Epithelial cell of prostate (primary cell): Measurements from ENCODE around the gene NOC2L.
A peak's percentile ranks its signal among the peaks of the same experiment; 100 is the strongest.

ENCODE experiments used
- DNase-seq: peaks from one replicate; pipeline ENCODE4 v3.0.0-alpha.2; 2011; ENCODE audit warnings: low read depth, low spot score
- H3K27ac ChIP-seq: fragments of 450-650 bp; 2 replicates; pipeline ENCODE4 v1.5.1; 2017; ENCODE audit warnings: mild to moderate bottlenecking

Gene NOC2L

DNA sequence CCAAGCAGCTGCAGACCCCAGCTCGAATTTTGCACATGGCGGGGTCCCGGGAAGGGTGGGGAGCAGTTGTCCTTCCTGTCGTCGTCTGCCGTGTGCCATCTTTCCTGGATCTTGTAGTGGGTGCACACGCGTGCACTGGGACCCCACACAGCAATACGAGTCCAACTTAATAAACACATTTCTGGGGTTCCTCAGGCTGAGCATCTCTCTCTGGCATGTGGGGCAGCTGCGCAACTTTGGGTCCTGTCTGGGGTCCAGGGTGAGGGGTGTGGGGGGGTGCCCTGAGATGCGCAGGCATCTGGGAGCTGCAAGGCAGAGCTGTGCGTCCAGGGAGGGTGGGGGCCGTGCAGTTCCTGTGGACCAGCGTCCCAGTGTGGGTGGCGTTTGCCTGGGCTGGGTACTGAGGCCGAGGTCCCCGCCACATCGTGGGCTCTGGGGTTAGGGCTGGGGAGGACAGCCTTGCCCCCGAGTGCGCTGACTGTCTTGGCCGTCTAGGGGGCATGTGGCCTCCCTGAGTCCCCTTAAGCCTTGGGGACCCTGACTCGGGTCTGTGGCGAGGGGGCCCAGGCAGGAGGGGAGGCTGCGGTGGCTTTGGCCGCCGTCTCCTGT lies 6.6 kb upstream of the NOC2L start:
- H3K27ac ChIP-seq: peak overlapping the region; percentile 99
- no peak for DNase-seq

GRCh38 chr1:964691-965525 lies 5.9 kb upstream of the NOC2L start:
- DNase-seq: no peak
- H3K27ac ChIP-seq: no peak overlapping the region

DNA sequence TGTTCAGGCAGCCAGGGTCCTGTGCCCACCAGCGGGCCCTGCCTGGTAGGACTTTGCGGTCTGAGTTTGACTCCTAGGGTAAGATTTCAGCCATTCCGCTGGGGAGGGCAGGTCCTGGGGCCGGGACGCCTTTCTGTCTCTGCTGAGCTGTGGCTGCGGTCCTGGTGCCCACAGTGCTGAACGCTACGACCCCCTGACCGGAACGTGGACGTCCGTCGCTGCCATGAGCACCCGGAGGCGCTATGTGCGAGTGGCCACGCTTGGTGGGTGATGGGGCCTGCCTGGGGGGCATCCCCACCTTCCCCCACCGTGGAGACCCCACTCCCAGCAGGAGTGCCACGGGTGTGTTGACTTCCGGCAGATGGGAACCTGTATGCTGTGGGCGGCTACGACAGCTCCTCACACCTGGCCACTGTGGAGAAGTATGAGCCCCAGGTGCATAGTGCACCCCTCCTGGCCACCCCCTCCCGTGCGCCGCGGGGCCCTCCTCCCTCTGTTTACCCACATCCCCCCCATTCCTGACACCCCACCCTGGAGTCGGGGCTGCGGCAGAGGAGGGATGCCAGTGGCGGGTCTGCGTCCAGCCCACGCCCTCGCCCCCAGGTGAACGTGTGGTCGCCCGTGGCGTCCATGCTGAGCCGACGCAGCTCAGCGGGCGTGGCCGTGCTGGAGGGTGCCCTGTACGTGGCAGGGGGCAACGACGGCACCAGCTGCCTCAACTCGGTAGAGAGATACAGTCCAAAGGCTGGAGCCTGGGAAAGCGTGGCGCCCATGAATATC lies 4.9 kb upstream of the NOC2L start:
- no peak for DNase-seq
- no peak overlapping the region for H3K27ac ChIP-seq

- H3K27ac ChIP-seq: no peak overlapping the region
- no peak for DNase-seq
These were observed 4.2 kb upstream of the NOC2L start for GRCh38 chr1:963301-963651.

GRCh38 chr1:962381-963300 lies 3.6 kb upstream of the NOC2L start:
- no peak for DNase-seq

DNA sequence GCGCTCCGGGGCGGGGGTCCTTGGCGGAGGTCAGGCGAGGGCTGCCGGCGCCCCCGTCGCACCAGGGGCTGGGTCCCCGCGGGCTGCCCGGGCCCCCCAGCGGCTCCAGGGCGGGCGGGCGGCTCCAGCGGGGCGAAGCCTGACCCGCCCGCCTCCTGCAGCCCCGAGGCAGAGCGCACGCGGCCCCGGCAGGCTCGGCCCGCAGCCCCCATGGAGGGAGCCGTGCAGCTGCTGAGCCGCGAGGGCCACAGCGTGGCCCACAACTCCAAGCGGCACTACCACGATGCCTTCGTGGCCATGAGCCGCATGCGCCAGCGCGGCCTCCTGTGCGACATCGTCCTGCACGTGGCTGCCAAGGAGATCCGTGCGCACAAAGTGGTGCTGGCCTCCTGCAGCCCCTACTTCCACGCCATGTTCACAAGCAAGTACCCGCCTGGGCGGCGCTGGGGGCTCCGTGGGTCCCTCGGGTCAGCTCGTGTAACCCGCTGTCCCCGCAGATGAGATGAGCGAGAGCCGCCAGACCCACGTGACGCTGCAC lies 2.1 kb upstream of the NOC2L start:
- no peak overlapping the region for H3K27ac ChIP-seq
- DNase-seq: no peak

More at GRCh38 chr1:962381-963300, 3.6 kb upstream of the NOC2L start:
- H3K27ac ChIP-seq: no peak overlapping the region

DNA sequence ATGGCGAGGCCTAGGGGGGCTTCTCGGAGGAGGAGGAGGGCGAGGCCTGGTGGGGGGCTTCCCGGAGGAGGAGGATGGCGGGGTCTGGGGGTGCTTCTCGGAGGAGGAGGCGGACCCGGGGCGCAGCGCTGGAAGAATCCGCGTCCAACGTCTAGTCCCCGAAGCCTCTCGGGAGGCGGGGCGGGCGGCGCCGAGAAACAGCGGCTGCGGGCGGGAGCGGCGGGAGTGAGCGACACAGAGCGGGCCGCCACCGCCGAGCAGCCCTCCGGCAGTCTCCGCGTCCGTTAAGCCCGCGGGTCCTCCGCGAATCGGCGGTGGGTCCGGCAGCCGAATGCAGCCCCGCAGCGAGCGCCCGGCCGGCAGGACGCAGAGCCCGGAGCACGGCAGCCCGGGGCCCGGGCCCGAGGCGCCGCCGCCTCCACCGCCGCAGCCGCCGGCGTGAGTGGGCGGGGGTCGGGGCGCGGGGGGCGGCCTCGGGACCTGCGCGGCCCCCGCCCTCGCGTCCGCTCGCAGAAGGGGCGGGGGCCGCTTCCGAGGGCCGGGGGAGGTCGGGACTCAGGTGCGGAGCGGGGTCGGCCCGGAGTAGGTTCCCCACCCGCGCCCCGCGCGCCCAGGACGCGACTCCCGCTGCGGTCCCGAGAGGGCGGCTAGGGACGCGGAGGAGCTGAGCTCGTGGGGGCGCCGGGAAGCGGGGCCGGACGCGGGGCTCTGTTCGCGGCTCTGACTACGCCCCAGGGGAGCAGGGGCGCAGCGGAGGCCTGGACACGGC lies 1.5 kb upstream of the NOC2L start, which contains the start of gene KLHL17:
Gene KLHL17 (plus strand): TSS at position 222 of the 769 bp plus-strand sequence. CDS start 110 bp downstream, at position 332.
- no peak within 1 kb of the TSS for H3K27ac ChIP-seq

GRCh38 chr1:959731-960362 lies 791 bp upstream of the NOC2L start:
- H3K27ac ChIP-seq: no peak overlapping the region
- no peak for DNase-seq

More for the DNA sequence above, 1.5 kb upstream of the NOC2L start, which contains the start of gene KLHL17:
- no peak for DNase-seq

DNA sequence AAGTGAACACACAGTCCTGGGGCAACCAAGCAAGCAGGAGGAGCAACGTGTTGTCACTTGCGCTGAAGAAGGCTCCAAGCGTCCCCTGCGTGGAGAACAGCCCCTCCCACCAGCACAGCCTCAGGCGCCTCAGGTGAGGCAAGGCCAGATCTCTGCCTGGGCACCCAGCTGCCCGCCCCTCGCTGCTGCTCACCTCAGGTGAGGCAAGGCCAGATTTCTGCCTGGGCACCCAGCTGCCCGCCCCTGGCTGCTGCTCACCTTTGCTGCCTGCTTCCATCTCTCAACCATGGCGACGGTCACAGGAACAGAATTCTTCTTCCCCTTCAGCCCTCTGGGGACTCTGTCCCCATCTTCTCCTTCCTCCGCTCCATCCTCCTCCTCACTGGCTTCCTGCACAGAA lies 2.4 kb downstream of the NOC2L start:
- no peak for DNase-seq

DNA sequence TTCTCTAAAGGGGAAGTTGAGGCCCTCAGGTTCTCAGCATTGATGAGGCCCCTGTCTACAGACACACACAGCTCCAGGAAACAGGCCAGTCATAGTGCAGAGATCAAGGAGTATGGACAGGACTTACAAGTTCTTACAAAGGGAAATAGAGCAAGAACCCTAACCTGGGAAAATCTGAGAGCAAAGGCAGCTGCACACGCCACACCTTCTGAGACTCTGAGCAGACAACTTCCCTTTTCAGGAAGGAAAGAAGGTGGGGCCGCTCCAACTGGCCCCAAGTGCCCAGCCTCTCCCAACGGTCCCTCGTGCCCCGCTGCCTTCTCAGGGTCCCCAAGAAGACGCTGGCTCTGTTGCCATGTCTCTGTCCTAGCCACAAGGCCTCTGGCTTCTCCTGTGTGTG lies 3.6 kb downstream of the NOC2L start:
- H3K27ac ChIP-seq: no peak overlapping the region
- no peak for DNase-seq

More for the DNA sequence above, 2.4 kb downstream of the NOC2L start:
- no peak overlapping the region for H3K27ac ChIP-seq

DNA sequence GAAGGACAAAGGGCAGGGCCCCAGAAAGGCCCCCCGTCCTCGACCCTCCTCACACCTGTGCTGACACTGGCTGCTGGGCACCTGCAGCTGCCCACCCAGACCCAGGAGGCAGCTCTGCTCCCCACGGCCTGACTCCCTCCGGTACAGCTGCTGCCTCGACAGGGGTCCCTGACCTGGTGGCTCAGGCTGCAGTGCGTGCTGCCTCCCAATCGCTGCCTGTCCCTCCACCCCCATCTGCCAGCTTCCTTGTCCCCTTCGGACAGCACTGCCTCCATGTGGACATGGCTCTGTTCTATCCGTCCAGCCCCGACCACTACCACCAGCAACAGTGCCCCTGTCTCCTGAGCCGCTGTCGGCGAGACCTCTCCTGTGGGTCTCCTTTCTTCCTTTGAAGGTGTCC lies 4.1 kb downstream of the NOC2L start:
- no peak overlapping the region for H3K27ac ChIP-seq
- DNase-seq: no peak

DNA sequence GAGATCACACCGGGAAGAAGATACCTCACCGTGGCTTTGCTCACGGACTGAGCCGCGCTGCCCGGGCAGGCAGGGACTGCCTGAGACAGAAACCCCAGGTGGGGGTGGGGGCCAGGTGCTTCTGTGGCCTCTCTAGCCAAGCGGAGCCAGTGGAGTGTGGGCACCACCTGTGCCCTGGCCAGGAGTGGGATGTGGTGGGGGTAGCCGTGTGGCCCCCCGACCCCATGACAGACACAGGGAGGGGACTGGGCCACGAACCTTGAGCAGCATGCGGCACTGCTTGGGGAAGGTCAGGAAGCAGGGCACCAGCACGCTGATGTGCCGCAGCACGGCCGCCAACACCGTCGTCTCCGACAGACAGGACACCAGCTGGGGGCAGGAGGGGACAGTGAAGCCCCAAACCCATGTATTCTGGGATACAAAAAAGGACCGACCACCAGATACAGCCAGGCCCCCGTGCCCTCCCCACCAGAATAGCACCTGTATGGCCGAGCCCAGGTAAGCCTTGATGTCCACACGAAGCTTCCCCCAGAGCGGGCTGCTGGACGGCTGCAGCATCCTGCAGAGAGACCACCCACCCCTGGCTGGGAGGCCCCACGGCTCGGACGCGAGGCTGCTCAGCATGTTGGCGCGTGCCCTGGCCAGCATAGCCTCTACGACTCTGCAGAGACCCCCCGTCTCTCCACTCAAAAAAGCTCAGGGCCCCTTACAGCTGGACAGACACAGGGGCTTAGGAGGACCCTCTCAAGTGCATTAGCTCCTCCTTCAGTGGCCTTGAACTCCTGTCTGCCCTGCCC lies 5.3 kb downstream of the NOC2L start:
- DNase-seq: no peak
- no peak overlapping the region for H3K27ac ChIP-seq

DNA sequence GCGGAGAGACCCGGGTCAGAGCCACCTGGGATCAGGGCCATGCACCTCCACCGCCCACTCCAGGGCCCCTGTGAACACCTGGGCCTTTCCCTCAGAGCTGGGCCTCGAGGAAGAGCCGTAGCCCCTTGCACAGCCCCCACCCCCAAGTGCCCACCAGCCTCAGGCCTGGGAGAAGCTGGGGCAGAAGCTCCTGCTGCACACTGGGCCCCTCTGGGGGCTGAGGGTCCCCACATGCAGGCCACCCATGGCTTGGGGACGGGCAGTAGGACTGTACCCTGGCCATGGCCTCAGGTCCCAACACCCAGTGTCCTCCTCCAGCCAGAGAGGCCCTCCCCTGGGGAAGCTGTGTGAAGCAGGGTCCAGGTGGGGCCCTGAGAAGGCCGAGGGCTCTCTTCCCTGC lies 6.5 kb downstream of the NOC2L start:
- no peak overlapping the region for H3K27ac ChIP-seq
- DNase-seq: no peak

DNA sequence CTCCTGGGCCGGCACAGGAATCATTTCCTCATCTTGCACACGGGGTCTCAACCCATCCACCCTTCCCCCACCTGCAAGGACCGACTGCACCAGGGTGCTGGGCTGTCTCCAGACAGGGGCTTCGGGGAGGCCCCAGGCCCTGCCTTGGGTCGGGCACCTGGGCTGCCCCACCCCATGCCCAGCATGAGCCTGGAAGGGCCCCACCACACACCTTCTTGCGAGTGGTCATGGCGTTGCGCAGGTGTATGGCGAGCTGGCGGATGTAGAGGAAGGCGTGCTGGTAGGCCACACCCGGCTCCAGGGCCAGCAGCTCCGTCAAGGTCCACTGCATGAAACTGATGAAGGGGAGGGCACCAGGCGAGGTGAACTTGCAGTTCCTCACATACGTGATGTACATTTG lies 6.9 kb downstream of the NOC2L start:
- no peak overlapping the region for H3K27ac ChIP-seq
- no peak for DNase-seq

- no peak for DNase-seq
- H3K27ac ChIP-seq: no peak overlapping the region
These were observed 7.7 kb downstream of the NOC2L start for GRCh38 chr1:951364-951763.

DNA sequence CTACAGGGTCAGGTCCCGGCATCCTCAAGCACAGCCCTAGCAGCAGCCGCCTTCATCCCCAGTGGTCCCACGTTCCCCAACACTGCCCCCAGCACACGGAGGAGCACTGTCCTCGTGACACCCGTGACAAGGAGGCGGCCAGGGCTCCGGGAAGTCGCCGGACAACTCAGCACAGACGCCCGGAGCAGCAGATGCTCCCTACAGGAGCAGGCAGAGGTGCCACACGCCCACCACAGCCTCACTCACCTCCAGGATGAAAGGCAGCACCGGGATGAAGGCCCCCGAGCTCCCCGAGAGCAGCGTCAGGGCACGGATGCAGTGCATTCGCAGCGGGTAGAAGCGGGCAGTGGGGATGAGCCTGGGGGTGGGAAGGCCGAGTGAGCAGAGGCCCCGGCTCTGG lies 8.2 kb downstream of the NOC2L start:
- H3K27ac ChIP-seq: no peak overlapping the region
- DNase-seq: no peak

- DNase-seq: no peak
These were observed 8.8 kb downstream of the NOC2L start for GRCh38 chr1:950268-950667.

DNA sequence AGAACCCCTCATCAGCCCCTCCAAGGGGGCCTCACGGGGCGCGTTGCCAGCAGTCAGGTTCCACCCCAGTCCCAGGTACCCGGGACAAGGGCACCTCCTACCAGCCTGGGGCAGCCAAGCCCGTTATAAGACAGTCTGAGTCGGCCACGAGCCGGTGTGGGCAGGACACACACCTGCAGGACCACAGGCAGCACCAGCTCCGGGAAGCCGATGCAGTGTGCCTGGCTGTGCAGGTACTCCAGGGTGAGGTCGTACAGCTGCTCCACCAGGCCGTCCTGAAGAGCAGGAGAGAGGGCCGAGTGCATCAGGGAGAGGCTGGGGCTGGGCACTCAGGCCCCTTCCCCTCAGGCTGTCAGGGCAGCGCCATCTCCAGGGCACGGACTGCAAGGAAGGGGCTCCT lies 11.1 kb downstream of the NOC2L start:
- DNase-seq: no peak
- H3K27ac ChIP-seq: no peak overlapping the region

More at GRCh38 chr1:950268-950667, 8.8 kb downstream of the NOC2L start:
- no peak overlapping the region for H3K27ac ChIP-seq
